H1 (cell line): ENCODE results near the gene SUSD6. TPM values are rescaled to one million over a fixed set of nuclear protein-coding genes. Genes with fewer than 3 reads are reported as not detected.

Experiments used
- CTCF ChIA-PET: fragments of 300-600 bp; sonication (Branson Sonifier 250); formaldehyde crosslinking; loops from one replicate; lab custom pipeline; 2021; ENCODE audit not compliant: partially characterized antibody; lab: Charles Lee
- POLR2A ChIA-PET: fragments of 300-600 bp; sonication (Branson Sonifier 250); formaldehyde crosslinking; loops from one replicate; lab custom pipeline; 2021; ENCODE audit warnings: inconsistent platforms; ENCODE audit not compliant: partially characterized antibody; lab: Charles Lee
- DNase-seq, 2 experiments: peaks; one replicate each; pipeline versions ENCODE4 v3.0.0 to v3.0.0-alpha.2; 2010 to 2022; ENCODE audit warnings: low spot score in 2 of 2, low read depth in 1 of 2, mixed read lengths in 1 of 2
- FAIRE-seq: peaks from 2 replicates; lab custom pipeline; 2011; peaks lifted over from hg19 to GRCh38; lab: Jason Lieb, UNC
- H2AFZ ChIP-seq: 2 replicates; pipeline ENCODE4 v1.8.1; 2012; ENCODE audit warnings: low read length, inconsistent platforms
- H2AK5ac ChIP-seq: 2 replicates; pipeline ENCODE4 v1.6.1; 2013; ENCODE audit warnings: low read depth, low read length
- H2BK120ac ChIP-seq: replicated peaks from 2 replicates; pipeline ENCODE3; 2013; ENCODE audit warnings: low read depth, low read length, inconsistent platforms
- H2BK12ac ChIP-seq: 2 replicates; pipeline ENCODE4 v1.6.1; 2013; ENCODE audit warnings: low read depth, low read length
- H2BK15ac ChIP-seq: 2 replicates; pipeline ENCODE4 v1.6.1; 2013; ENCODE audit warnings: low read length
- H2BK20ac ChIP-seq: 2 replicates; pipeline ENCODE4 v1.6.1; 2013; ENCODE audit warnings: low read length
- H2BK5ac ChIP-seq: 2 replicates; pipeline ENCODE4 v1.6.1; 2013; ENCODE audit warnings: low read depth, low read length
- H3K14ac ChIP-seq: 2 replicates; pipeline ENCODE4 v1.6.1; 2013; ENCODE audit warnings: inconsistent platforms; ENCODE audit not compliant: insufficient read length
- H3K18ac ChIP-seq: 2 replicates; pipeline ENCODE4 v1.6.1; 2013; ENCODE audit warnings: low read length; ENCODE audit errors: extremely low read depth
- H3K23ac ChIP-seq: 2 replicates; pipeline ENCODE4 v1.6.1; 2013; ENCODE audit warnings: inconsistent platforms; ENCODE audit not compliant: insufficient read length
- H3K23me2 ChIP-seq: 2 replicates; pipeline ENCODE4 v1.6.1; 2013; ENCODE audit warnings: low read depth, low read length
- H3K27ac ChIP-seq: 2 replicates; pipeline ENCODE4 v1.6.1; 2011; ENCODE audit warnings: low read depth, low read length, inconsistent platforms
- H3K27me3 ChIP-seq, 4 experiments: replicated peaks in 1 of 4; 1 replicate in 1 of 4; 2 replicates in 3 of 4; pipeline versions ENCODE4 v1.6.1 to v1.8.1; 2011 to 2013; ENCODE audit warnings: low read length in 3 of 4, mild to moderate bottlenecking in 3 of 4, inconsistent platforms in 2 of 4, mixed read lengths in 2 of 4, moderate library complexity in 1 of 4; ENCODE audit not compliant: control insufficient read depth in 3 of 4, insufficient read depth in 3 of 4; ENCODE audit errors: extremely low read depth in 1 of 4
- H3K36me3 ChIP-seq, 4 experiments: 2 replicates each; pipeline versions ENCODE4 v1.6.1 to v1.8.1; 2011 to 2013; ENCODE audit warnings: mild to moderate bottlenecking in 4 of 4, low read length in 3 of 4, moderate library complexity in 2 of 4, control low read depth in 1 of 4, inconsistent platforms in 1 of 4; ENCODE audit not compliant: insufficient read depth in 4 of 4, control insufficient read depth in 2 of 4
- H3K4ac ChIP-seq: replicated peaks from 2 replicates; pipeline ENCODE3; 2013; ENCODE audit warnings: low read length, low read depth, mixed read lengths, inconsistent platforms; ENCODE audit not compliant: insufficient read length
- H3K4me1 ChIP-seq, 4 experiments: replicated peaks in 1 of 4; 1 replicate in 1 of 4; 2 replicates in 3 of 4; pipeline versions ENCODE4 v1.6.1 to v1.8.1; 2011 to 2013; ENCODE audit warnings: low read length in 3 of 4, inconsistent platforms in 2 of 4, mixed read lengths in 1 of 4; ENCODE audit not compliant: insufficient read depth in 4 of 4, control insufficient read depth in 3 of 4
- H3K4me2 ChIP-seq, 2 experiments: 2 replicates each; pipeline versions ENCODE4 v1.6.1 to v1.8.1; 2011 to 2013; ENCODE audit warnings: low read depth in 2 of 2, low read length in 2 of 2, control low read depth in 1 of 2, inconsistent platforms in 1 of 2, mild to moderate bottlenecking in 1 of 2; ENCODE audit not compliant: insufficient read depth in 1 of 2
- H3K4me3 ChIP-seq, 4 experiments: fragments of 200-600, 300-600 bp in 1 of 4; sonication (generic), shearing (Covaris generic), sonication (Bioruptor Twin) in 1 of 4; 2 replicates each; pipeline versions ENCODE4 v1.5.1 to v1.8.1; 2011 to 2016; ENCODE audit warnings: low read length in 4 of 4, low read depth in 3 of 4, control low read depth in 2 of 4, inconsistent platforms in 2 of 4, mild to moderate bottlenecking in 2 of 4, mixed read lengths in 1 of 4, moderate library complexity in 1 of 4; ENCODE audit not compliant: insufficient read depth in 2 of 4; ENCODE audit errors: extremely low read depth in 1 of 4
- H3K56ac ChIP-seq: replicated peaks from 2 replicates; pipeline ENCODE3; 2013; ENCODE audit warnings: low read depth, mild to moderate bottlenecking, mixed read lengths, low read length, inconsistent platforms; ENCODE audit not compliant: insufficient read length
- H3K79me1 ChIP-seq: 2 replicates; pipeline ENCODE4 v1.6.1; 2013; ENCODE audit warnings: low read depth, low read length, control low read depth
- H3K79me2 ChIP-seq, 2 experiments: 2 replicates each; pipeline versions ENCODE4 v1.6.1 to v1.8.1; 2012 to 2013; ENCODE audit warnings: low read length in 2 of 2, mild to moderate bottlenecking in 2 of 2, inconsistent platforms in 1 of 2; ENCODE audit not compliant: insufficient read depth in 2 of 2, control insufficient read depth in 1 of 2
- H3K9ac ChIP-seq, 4 experiments: replicated peaks in 1 of 4; 1 replicate in 1 of 4; 2 replicates in 3 of 4; pipeline versions ENCODE4 v1.6.1 to v1.8.1; 2011 to 2013; ENCODE audit warnings: low read depth in 3 of 4, low read length in 3 of 4, control low read depth in 2 of 4, mild to moderate bottlenecking in 2 of 4, moderate library complexity in 2 of 4, inconsistent platforms in 1 of 4; ENCODE audit errors: extremely low read depth in 1 of 4
- H3K9me3 ChIP-seq, 2 experiments: 2 replicates each; pipeline versions ENCODE4 v1.6.1 to v1.8.1; 2012 to 2013; ENCODE audit warnings: mild to moderate bottlenecking in 2 of 2, moderate library complexity in 2 of 2, control low read depth in 1 of 2, inconsistent platforms in 1 of 2, low read depth in 1 of 2, low read length in 1 of 2, mixed read lengths in 1 of 2; ENCODE audit not compliant: insufficient read depth in 2 of 2
- H4K20me1 ChIP-seq, 2 experiments: replicated peaks in 1 of 2; 2 replicates each; pipeline versions ENCODE3 to v1.8.1; 2011 to 2013; ENCODE audit warnings: inconsistent platforms in 2 of 2, low read length in 2 of 2, mild to moderate bottlenecking in 1 of 2; ENCODE audit not compliant: insufficient read depth in 2 of 2, control insufficient read depth in 1 of 2
- H4K5ac ChIP-seq: 2 replicates; pipeline ENCODE4 v1.6.1; 2013; ENCODE audit warnings: low read length, low read depth, mixed read lengths, inconsistent platforms; ENCODE audit not compliant: insufficient read length
- H4K8ac ChIP-seq: 2 replicates; pipeline ENCODE4 v1.8.0; 2013; ENCODE audit warnings: mild to moderate bottlenecking, moderate library complexity, low read length, inconsistent platforms; ENCODE audit not compliant: insufficient read depth; ENCODE audit errors: extremely low read depth
- H4K91ac ChIP-seq: replicated peaks from 2 replicates; pipeline ENCODE3; 2013; ENCODE audit warnings: low read length, mixed read lengths, inconsistent platforms; ENCODE audit not compliant: insufficient read length
- CHD1 ChIP-seq: IDR thresholded peaks from 2 replicates; pipeline ENCODE4 v1.6.1; 2012; ENCODE audit warnings: low read depth, low read length, improper control_type of control experiment
- GTF2F1 ChIP-seq: IDR thresholded peaks from 2 replicates; pipeline ENCODE4 v1.6.1; 2012; ENCODE audit warnings: low read depth, low read length, improper control_type of control experiment, borderline replicate concordance
- HDAC2 ChIP-seq, 2 experiments: fragments of 300-600 bp in 1 of 2; sonication (generic) in 1 of 2; IDR thresholded peaks; 2 replicates each; pipeline ENCODE4 v1.6.1; 2011 to 2012; ENCODE audit warnings: low read depth in 2 of 2, low read length in 2 of 2, mild to moderate bottlenecking in 2 of 2, moderate library complexity in 2 of 2, borderline replicate concordance in 1 of 2, inconsistent platforms in 1 of 2
- HDAC6 ChIP-seq: IDR thresholded peaks from one replicate; pipeline ENCODE4 v1.7.1; 2012; ENCODE audit warnings: low read depth, mild to moderate bottlenecking, inconsistent platforms, low read length, moderate library complexity
- POLR2A ChIP-seq, 2 experiments: IDR thresholded peaks; 1 replicate in 1 of 2; 2 replicates in 1 of 2; pipeline ENCODE4 v1.6.1; 2011; ENCODE audit warnings: low read depth in 2 of 2, low read length in 2 of 2, mild to moderate bottlenecking in 2 of 2; ENCODE audit errors: control extremely low read depth in 1 of 2
- RBBP5 ChIP-seq: IDR thresholded peaks from 2 replicates; pipeline ENCODE4 v1.7.1; 2012; ENCODE audit warnings: low read depth, mild to moderate bottlenecking, inconsistent platforms, low read length, moderate library complexity, borderline replicate concordance
- RFX5 ChIP-seq: IDR thresholded peaks from 2 replicates; pipeline ENCODE4 v1.6.1; 2011; ENCODE audit warnings: low read depth, low read length, improper control_type of control experiment, borderline replicate concordance
- SP1 ChIP-seq: IDR thresholded peaks from 2 replicates; pipeline ENCODE4 v1.6.1; 2011; ENCODE audit warnings: low read depth, low read length
- SRF ChIP-seq: IDR thresholded peaks from 2 replicates; pipeline ENCODE4 v1.6.1; 2011; ENCODE audit warnings: mild to moderate bottlenecking, low read depth, low read length, moderate library complexity
- TAF7 ChIP-seq: optimal IDR thresholded peaks from 2 replicates; pipeline ENCODE3; 2011; ENCODE audit warnings: low read depth, mild to moderate bottlenecking, inconsistent platforms, low read length, moderate library complexity, borderline replicate concordance
- ZNF274 ChIP-seq: IDR thresholded peaks from 2 replicates; pipeline ENCODE4 v1.7.0; 2012; ENCODE audit warnings: low read length, borderline replicate concordance; ENCODE audit errors: extremely low read depth
- WGBS, 2 experiments: shearing (Covaris generic) in 1 of 2; methylation state at CpG; one replicate each; pipeline versions ENCODE4 v1.1.6 to v1.1.7; 2013 to 2015; ENCODE audit warnings: low lambda C conversion rate in 2 of 2, mixed read lengths in 2 of 2, inconsistent platforms in 1 of 2, low coverage in 1 of 2, missing lambda C conversion rate in 1 of 2; ENCODE audit not compliant: insufficient replicate concordance in 2 of 2, insufficient coverage in 1 of 2, insufficient read length in 1 of 2; ENCODE audit errors: extremely low coverage in 1 of 2, missing lambda C conversion rate in 1 of 2; 5-methylcytosine and 5-hydroxymethylcytosine counted together
- polyA plus RNA-seq, 7 experiments: library from polyadenylated mRNA; depleted of rRNA in 3 of 7; stranded (reverse) in 5 of 7; unstranded in 2 of 7; fragments of >200 nt in 5 of 7; fragments of 200-250 nt in 2 of 7; gene quantifications; 1 replicate in 5 of 7; 2 replicates in 1 of 7; 4 replicates in 1 of 7; pipeline versions ENCODE4 v1.2.1 to v1.2.3, GENCODE V29; 2011 to 2013; ENCODE audit warnings: missing spikeins in 2 of 7, mixed read lengths in 2 of 7
- total RNA-seq: library from RNA; stranded (reverse); fragmentation: NEBNext Ultra II Directional; extraction: Animal tissue kit (Norgen Biotek cat#: 25700); gene quantifications from 2 replicates; pipeline ENCODE4 v1.2.1, GENCODE V29; 2021
- TF ChIP-seq, protein P1 (sequence below): IDR thresholded peaks from 2 replicates; pipeline ENCODE4 v1.6.1; 2012; ENCODE audit warnings: low read length, inconsistent platforms
- TF ChIP-seq, protein P2 (sequence below): IDR thresholded peaks from 2 replicates; pipeline ENCODE4 v1.6.1; 2012; ENCODE audit warnings: inconsistent platforms

Gene SUSD6
- total and polyA plus RNA-seq, 2 of the 8 experiments (the other 6 are each of a cell fraction or from before 2014, with no cell fraction given), result 3.0 to 3.8 TPM

DNA sequence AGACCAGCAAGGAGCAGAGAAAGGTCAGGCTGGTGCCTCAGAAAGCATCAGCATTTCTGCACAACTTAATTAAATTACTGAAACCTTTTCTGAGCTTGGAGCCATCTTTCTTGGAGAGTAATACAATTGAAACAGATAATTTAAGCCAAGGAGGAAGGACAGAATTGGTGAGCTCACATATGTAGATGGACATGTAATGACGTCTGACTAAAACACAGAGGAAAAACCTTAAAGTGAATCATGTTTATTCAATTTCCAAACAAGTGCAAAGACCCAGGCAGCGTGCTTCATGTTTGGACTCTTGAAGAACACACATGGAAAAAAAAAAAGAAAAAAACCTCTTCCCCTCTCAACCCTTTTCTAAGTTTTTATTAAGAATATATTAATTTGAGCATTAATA, 19.0 kb downstream of the SUSD6 start:
- peaks cover 0 to 4% of the 10 kb centered on the region in 2 experiments for H4K20me1 ChIP-seq
- CTCF ChIA-PET, result interaction anchor here (0.9 to 2.3 kb wide), 11 partner anchors 11 to 100 kb away, joined by 3 to 8 read pairs (median 4); partner anchors contain the start of gene CCDC177
- TF ChIP-seq TAF7 (no peak), SRF (no peak), RFX5 (no peak), HDAC6 (no peak), SP1 (no peak), RBBP5 (no peak), POLR2A (IDR thresholded peaks at IDR 0.05; ENCODE audit: control extremely low read depth in 1 of 2, low read depth in 2 of 2, low read length in 2 of 2) (no peak), GTF2F1 (no peak), CHD1 (no peak), ZNF274 (no peak), HDAC2 (IDR thresholded peaks at IDR 0.05; ENCODE audit: borderline replicate concordance in 1 of 2, low read depth in 2 of 2, low read length in 2 of 2) (no peak)
- TF ChIP-seq, protein P1, sequence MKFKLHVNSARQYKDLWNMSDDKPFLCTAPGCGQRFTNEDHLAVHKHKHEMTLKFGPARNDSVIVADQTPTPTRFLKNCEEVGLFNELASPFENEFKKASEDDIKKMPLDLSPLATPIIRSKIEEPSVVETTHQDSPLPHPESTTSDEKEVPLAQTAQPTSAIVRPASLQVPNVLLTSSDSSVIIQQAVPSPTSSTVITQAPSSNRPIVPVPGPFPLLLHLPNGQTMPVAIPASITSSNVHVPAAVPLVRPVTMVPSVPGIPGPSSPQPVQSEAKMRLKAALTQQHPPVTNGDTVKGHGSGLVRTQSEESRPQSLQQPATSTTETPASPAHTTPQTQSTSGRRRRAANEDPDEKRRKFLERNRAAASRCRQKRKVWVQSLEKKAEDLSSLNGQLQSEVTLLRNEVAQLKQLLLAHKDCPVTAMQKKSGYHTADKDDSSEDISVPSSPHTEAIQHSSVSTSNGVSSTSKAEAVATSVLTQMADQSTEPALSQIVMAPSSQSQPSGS, result no peak
- TF ChIP-seq, protein P2, sequence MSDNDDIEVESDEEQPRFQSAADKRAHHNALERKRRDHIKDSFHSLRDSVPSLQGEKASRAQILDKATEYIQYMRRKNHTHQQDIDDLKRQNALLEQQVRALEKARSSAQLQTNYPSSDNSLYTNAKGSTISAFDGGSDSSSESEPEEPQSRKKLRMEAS, result no peak

More for the DNA sequence above, 19.0 kb downstream of the SUSD6 start:
- no peaks in the 10 kb centered on the region for H3K27me3 ChIP-seq
- no peak overlapping the region for H2BK12ac ChIP-seq
- no peak overlapping the region for H3K9ac ChIP-seq
- peaks cover 12 to 25% (median 17%) of the 10 kb centered on the region in 4 experiments; a peak in 6 of 7 replicates for H3K4me1 ChIP-seq
- H3K23me2 ChIP-seq, result no peaks in the 10 kb centered on the region
- FAIRE-seq, result no peak
- no peak overlapping the region for H2BK20ac ChIP-seq
- H2BK5ac ChIP-seq, result no peak overlapping the region
- H2AFZ ChIP-seq, result no peak overlapping the region
- H3K18ac ChIP-seq, result no peak overlapping the region
- no peak overlapping the region for H2BK120ac ChIP-seq
- no peak overlapping the region for H3K4me3 ChIP-seq
- no peak overlapping the region for H3K4me2 ChIP-seq
- peak overlapping the region; percentile 76; the same call in 1 of the 2 replicates for H2AK5ac ChIP-seq
- no peaks in the 10 kb centered on the region for H3K36me3 ChIP-seq
- POLR2A ChIA-PET, result no interaction called here
- no peaks in the 10 kb centered on the region for H3K79me1 ChIP-seq
- no peaks in the 10 kb centered on the region for H3K9me3 ChIP-seq
- H3K27ac ChIP-seq, result no peak overlapping the region
- no peak overlapping the region for H3K56ac ChIP-seq
- no peaks in the 10 kb centered on the region for H3K79me2 ChIP-seq
- H3K14ac ChIP-seq, result no peak overlapping the region
- WGBS, 2 experiments, result 75% methylated on average over 2 of the region's 2 CpGs; no CpG with 5 or more reads in 1 of the 2 experiments
- H4K8ac ChIP-seq, result no peak overlapping the region
- no peak overlapping the region for H4K5ac ChIP-seq
- H2BK15ac ChIP-seq, result no peak overlapping the region
- no peak overlapping the region for H3K4ac ChIP-seq
- no peak overlapping the region for H3K23ac ChIP-seq
- no peak for DNase-seq
- H4K91ac ChIP-seq, result no peak overlapping the region
